CD1c-positive myeloid dendritic cell (primary cell): Measurements from ENCODE around the gene DAP.

ENCODE experiments used
- DNase-seq: peaks from one replicate; pipeline ENCODE4 v3.0.0-alpha.2; 2016; ENCODE audit errors: extremely low spot score

DAP gene

GRCh38 chr5:10690460-10691440, 70.3 kb downstream of the DAP start:
- no peak for DNase-seq

- no peak for DNase-seq
Observed at GRCh38 chr5:10689391-10690081, 71.5 kb downstream of the DAP start.

GRCh38 chr5:10688651-10689171, 72.3 kb downstream of the DAP start:
- DNase-seq: no peak

GRCh38 chr5:10686890-10687289, 74.1 kb downstream of the DAP start:
- DNase-seq: no peak

GRCh38 chr5:10685115-10685521, 75.9 kb downstream of the DAP start:
- DNase-seq: no peak

GRCh38 chr5:10684303-10685086, 76.5 kb downstream of the DAP start:
- no peak for DNase-seq

GRCh38 chr5:10682801-10683525, 78.1 kb downstream of the DAP start:
- no peak for DNase-seq

GRCh38 chr5:10681731-10682679, 79.0 kb downstream of the DAP start:
- peak; percentile 60 for DNase-seq

GRCh38 chr5:10680876-10681481, 80.1 kb downstream of the DAP start:
- no peak for DNase-seq

GRCh38 chr5:10679336-10679988, 81.6 kb downstream of the DAP start:
- no peak for DNase-seq

- DNase-seq: no peak
Observed at GRCh38 chr5:10678244-10678643, 82.8 kb downstream of the DAP start.

GRCh38 chr5:10677533-10677932, 83.5 kb downstream of the DAP start:
- DNase-seq: no peak

GRCh38 chr5:10676946-10677345, 84.1 kb downstream of the DAP start:
- DNase-seq: no peak

GRCh38 chr5:10676224-10676623, 84.8 kb downstream of the DAP start:
- no peak for DNase-seq

GRCh38 chr5:10675177-10675700, 85.8 kb downstream of the DAP start:
- no peak for DNase-seq

- no peak for DNase-seq
Observed at GRCh38 chr5:10674582-10674981, 86.5 kb downstream of the DAP start.

GRCh38 chr5:10674096-10674495, 86.9 kb downstream of the DAP start:
- no peak for DNase-seq

GRCh38 chr5:10673407-10673806, 87.6 kb downstream of the DAP start:
- no peak for DNase-seq

GRCh38 chr5:10673017-10673389, 88.0 kb downstream of the DAP start:
- DNase-seq: no peak
